GM21526 (cell line): ENCODE measurements around the gene EXOC4.

ENCODE experiments used
- ATAC-seq: cut with Tn5 transposase; IDR thresholded peaks from one replicate; pipeline ENCODE4 v1.9.1; 2021; ENCODE audit warnings: moderate library complexity; ENCODE audit not compliant: unreplicated experiment, low FRiP score

EXOC4 gene

GRCh38 chr7:133646472-133647315 lies 393.8 kb downstream of the EXOC4 start:
- ATAC-seq: no peak

- ATAC-seq: no peak
These were observed 396.7 kb downstream of the EXOC4 start for GRCh38 chr7:133649593-133649992.

GRCh38 chr7:133650069-133650468 lies 397.2 kb downstream of the EXOC4 start:
- no peak for ATAC-seq

GRCh38 chr7:133650487-133651300 lies 397.8 kb downstream of the EXOC4 start:
- no peak for ATAC-seq

DNA sequence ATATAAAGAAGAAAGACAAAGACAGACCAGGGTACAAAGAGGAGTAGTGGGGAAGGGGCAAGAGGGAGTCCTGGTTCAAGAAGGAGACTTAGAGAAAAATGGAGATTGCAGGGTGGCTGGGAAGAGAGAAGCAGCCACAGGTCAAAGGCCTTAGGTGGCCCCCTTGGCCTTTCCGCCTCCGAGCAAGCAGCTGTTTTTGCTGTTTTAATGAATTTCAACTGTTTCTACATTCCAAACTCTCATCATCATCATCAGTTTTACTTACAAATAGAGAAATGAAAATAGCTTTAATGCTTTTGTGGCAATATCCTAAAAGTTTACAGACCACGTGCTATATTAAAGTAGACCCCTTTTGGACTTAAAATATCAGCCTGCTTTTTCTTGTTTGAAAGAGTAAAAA lies 399.7 kb downstream of the EXOC4 start:
- ATAC-seq: no peak

GRCh38 chr7:133654547-133654946 lies 401.7 kb downstream of the EXOC4 start:
- ATAC-seq: no peak

- no peak for ATAC-seq
These were observed 409.4 kb downstream of the EXOC4 start for GRCh38 chr7:133662276-133662675.

DNA sequence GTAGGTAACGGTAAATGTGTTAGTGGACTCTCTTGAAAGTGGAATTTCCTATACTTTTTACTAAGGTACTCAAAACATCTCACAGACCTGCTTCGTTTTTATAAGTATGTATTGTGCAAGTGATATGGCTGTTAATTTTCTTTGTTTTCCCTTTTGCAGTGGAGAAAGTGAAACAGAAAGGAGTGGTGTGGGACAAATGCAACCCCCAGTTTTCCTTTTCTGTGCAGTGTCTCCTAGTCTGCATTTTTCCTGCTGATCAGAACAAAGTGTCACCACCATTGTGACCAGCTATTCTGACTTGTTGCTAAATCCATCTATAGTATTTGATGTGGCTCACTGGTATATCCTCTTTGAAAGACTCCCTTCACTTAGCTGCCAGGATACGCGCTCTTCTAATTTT lies 410.0 kb downstream of the EXOC4 start:
- ATAC-seq: no peak

GRCh38 chr7:133664528-133664927 lies 411.6 kb downstream of the EXOC4 start:
- ATAC-seq: no peak

- ATAC-seq: no peak
These were observed 415.6 kb downstream of the EXOC4 start for GRCh38 chr7:133668296-133669060.

DNA sequence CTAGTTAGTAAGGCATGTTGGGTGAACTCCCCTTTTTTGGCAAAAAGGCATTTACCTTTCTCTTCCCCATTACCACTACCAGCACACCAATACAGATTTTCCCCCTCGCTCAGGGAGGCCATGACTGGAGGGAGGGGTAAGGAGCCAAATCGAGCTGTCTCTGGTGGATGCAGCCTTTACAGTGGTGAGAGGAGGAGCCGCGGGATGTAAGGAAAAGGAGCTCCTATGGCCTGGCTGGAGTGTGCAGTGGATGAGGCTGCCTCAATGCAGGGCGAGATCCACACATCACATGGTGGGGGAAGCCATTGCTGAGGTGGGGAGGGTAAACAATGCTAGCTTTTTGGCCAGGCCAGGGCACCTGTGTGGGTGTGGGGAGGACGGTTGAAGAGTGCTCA lies 416.2 kb downstream of the EXOC4 start:
- no peak for ATAC-seq

DNA sequence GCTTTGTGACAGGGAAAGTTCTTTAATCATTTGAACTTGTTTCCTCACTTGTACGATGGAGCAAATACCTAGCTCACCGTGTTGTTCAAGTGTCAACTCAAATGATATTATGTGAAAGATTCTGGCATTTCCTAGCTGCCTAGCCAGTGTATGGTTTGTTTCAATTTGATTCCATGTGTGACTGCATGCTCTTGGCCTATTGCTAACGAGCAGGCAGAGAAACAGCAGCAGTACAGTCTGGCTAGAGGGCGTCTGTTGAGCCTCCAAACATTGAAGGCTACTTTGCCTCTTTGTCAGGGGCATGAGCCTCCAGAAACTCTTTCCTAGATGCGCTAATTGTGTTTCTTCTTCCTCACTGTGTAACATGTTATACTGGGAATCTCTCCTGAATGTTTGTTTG lies 417.4 kb downstream of the EXOC4 start:
- no peak for ATAC-seq

DNA sequence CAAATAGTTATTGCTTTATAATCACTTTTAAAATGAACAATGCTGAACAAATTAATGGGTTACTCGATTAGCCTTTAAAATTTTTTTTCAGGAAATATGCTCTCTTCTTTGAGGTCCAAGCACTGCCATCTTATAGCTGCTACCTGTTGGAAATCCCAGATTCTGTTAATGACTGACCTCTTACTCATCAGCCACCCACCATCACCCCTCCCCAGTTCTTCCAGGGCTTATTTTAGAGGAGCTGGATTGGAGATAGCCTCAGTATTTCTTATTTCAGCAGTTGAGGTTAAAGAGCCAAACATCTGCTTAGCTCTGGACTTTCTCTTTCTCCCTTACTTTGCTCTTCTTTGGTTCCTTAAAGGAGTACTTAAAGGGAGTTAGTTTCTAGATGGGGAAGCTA lies 420.0 kb downstream of the EXOC4 start:
- no peak for ATAC-seq

GRCh38 chr7:133674079-133674763 lies 421.3 kb downstream of the EXOC4 start:
- ATAC-seq: no peak

- ATAC-seq: no peak
These were observed 422.8 kb downstream of the EXOC4 start for GRCh38 chr7:133675510-133676218.

GRCh38 chr7:133676805-133677370 lies 424.0 kb downstream of the EXOC4 start:
- ATAC-seq: no peak

GRCh38 chr7:133678137-133678814 lies 425.4 kb downstream of the EXOC4 start:
- no peak for ATAC-seq

GRCh38 chr7:133679977-133680376 lies 427.1 kb downstream of the EXOC4 start:
- ATAC-seq: no peak

DNA sequence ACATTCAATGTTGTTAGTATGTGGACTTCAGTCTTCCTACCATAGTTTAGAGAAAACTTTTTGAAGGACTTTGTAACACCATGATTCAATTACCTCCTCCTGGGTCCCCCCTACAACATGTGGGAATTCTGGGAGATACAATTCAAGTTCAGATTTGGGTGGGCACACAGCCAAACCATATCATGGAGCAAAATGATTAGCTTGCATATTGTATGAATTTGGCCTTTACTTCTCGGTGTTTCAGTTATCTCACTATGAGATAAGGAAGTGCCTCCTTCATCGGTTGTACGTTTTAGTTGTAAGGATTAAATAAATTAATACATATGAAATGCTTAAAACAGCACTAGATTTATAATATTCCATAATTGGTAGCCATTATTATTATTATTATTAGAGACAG lies 428.7 kb downstream of the EXOC4 start:
- no peak for ATAC-seq
